ENCODE data around the gene SMG7.

The SMG7 gene

DNA sequence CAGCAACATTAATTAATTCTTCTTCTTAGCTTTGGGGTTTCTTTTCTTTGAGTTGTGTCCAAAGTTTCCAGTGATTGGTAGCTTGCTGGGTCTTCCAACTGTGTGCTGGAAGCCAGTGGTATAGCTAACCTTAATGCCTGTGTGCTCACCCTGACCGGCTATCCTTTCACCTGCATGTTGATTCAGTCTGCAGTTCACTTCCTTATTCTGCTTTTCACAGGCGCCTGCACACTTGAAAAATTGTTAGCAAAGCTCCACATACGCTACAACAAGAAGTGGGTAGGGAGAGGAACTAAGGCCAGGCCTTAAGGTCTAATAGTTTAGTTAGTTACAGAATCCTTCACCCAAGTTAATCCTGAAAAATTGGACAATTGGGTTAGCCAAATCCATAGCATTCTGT lies 82.3 kb downstream of the SMG7 start:
- in situ Hi-C loops (cut with MboI; ENCODE audit: low sequenced_read_pairs), result no loop called here

GRCh38 chr1:183559061-183559460 lies 86.8 kb downstream of the SMG7 start:
- in situ Hi-C loops (cut with MboI; ENCODE audit: low sequenced_read_pairs), result no loop called here

GRCh38 chr1:183562701-183563100 lies 90.4 kb downstream of the SMG7 start:
- in situ Hi-C loops (cut with MboI; ENCODE audit: low sequenced_read_pairs), result no loop called here

DNA sequence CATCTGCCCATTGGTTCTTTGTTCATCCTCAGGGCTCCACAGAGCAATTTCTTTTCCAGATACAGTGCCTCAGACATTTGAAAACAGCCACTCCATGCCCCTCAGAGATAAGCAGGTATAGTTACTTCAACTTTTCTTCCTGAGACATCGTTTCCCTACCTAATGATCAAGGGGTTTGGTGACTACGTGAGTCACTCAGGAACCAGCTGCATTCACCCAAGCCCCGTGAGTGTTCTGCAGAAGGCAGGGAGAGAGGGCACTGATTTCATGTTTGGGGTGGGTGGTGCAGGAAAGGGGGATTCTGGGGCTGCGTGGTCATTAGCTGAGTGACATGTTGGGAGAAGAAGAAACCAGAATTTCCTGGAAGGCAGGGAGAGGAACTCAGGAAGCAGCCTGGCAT lies 93.0 kb downstream of the SMG7 start:
- in situ Hi-C loops (cut with MboI; ENCODE audit: low sequenced_read_pairs), result no loop called here

- in situ Hi-C loops (cut with MboI; ENCODE audit: low sequenced_read_pairs), result no loop called here
Measured at GRCh38 chr1:183566026-183566425, 93.7 kb downstream of the SMG7 start.

DNA sequence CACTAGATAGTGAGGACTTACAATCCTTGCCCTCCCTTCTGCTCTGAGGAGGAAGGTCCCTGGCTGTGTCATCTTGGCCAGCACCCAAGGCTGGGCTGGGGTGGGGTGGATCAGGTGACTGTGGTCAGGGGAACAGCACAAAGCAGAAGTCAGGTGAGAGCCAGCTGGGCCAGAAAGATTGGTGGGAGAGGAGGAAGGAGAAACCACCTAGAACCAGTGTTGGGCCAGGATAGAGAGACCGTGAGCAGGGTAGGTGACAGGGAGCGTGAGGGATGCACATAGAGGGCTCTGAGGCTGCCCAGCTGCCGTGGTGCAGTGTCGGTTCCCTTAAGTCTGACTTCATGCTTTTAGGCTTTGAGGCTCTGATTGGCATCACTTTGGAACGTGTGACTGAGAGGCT lies 95.3 kb downstream of the SMG7 start:
- in situ Hi-C loops (cut with MboI; ENCODE audit: low sequenced_read_pairs), result no loop called here

DNA sequence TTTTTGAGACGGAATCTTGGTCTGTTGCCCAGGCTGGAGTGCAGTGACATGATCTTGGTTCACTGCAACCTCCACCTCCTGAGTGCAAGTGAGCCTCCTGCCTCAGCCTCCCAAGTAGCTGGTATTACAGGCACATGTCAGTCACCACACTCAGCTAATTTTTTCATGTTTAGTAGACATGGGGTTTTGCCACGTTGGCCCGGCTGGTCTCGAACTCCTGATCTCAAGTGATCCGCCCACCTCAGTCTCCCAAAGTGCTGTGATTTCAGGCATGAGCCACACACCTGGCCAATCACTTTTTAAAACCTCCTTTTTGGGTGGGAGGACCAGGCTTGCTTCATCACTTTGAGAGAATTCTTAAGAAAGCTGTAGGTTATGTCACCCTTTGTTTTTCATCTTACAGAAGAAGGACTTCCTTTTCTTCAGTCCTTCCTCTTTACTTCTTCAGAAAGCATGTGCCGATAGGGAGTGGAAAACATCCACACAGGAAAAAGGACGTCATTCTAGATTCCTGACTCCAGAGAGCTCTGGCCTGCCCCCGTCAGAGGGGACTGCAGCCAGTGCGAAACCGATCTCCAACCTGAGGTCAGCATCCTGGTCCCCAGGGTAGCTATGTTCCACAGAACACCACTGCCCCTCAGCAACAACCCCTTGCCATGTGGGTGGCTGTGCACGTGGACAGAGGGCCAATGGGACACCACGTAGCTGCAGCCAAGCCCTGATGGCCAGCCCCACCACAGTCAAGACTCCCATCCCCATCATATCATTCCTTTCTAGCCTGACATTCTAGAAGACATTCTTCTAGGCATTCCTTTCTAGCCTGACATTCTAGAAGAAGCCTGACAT lies 96.1 kb downstream of the SMG7 start:
- in situ Hi-C loops (cut with MboI; ENCODE audit: low sequenced_read_pairs), result no loop called here

DNA sequence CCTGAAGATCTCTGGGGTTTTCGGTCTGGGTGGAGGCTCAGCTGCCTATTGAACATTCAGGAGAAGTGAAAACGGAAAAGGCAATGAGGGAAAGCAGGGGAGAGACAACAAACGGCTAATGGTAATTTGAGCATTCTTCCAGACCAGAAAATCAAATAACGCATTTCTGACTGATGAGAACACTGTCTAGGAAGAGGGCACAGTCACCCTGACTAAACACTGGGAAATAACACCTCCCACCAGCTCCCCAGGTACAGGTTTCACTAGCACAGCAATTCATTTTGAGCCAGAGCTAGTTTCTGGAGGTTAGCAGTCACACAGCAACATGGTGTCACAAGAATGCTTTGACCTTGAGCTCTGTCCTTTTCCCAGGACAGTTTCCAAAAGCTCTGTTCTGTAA lies 96.8 kb downstream of the SMG7 start:
- in situ Hi-C loops (cut with MboI; ENCODE audit: low sequenced_read_pairs), result no loop called here

- in situ Hi-C loops (cut with MboI; ENCODE audit: low sequenced_read_pairs), result no loop called here
Measured at GRCh38 chr1:183569801-183570200, 97.5 kb downstream of the SMG7 start.

DNA sequence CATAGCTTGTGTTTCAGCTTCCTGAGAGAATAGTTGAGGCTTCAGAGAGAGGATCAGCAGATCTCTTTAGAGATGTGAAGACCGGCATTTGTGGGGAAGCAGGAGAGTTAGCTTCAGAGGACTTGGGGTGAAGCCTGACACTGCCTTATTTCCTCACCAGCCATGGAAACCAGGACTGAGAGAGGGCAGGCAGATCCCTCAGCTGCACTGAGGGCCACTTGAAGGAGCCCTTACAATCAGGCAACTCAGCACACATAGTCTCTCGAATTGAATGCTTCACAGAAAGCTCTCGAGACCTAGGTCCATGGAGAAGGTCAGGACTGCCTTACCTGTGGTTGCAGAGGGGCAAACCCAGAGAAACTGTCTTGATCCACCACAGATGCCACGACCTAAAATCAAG lies 98.2 kb downstream of the SMG7 start:
- in situ Hi-C loops (cut with MboI; ENCODE audit: low sequenced_read_pairs), result no loop called here

DNA sequence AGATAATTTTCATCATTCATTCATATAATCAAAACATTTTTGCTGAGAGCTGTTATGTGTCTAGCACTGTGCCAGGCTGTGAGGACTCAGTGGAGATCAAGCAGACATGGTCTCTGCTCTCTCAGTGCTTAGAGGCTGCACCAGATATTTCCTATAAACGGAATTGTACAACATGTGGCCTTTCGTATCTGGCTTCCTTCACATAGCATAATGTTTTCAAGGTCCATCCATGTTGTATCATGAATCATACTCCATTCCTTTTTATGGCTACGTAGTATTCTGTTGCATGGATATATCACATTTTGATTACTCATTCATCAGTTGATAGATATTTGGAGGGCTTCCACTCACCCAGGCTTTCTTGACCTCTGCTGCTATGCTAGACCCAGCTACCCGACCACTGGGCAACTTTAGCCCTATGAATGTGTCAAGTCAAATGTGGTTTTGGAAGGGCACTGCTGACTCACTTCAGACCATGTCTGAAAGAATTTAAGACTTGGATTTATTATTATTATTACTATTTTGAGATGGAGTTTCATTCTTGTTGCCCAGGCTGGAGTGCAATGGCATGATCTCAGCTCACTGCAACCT lies 99.5 kb downstream of the SMG7 start:
- in situ Hi-C loops (cut with MboI; ENCODE audit: low sequenced_read_pairs), result no loop called here

GRCh38 chr1:183572721-183573120 lies 100.4 kb downstream of the SMG7 start:
- in situ Hi-C loops (cut with MboI; ENCODE audit: low sequenced_read_pairs), result no loop called here

DNA sequence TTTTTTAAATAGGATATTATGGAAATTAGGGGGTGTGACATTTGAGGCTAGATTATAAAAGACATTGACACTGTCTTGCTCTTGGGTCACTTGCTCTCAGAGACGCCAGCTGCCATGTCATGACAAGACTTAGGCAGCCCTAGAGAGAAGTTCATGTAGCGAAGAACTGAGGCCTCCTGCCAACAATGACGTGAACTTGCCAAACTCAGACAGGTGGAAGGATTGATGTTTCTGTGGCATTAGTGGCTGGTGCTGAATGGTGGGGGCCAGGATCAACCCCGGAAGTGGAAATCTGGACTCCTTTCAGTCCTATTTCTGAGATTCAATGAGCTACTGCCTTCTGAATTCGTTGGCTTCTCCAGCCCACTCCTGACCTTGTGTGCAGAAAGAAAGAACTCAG lies 103.3 kb downstream of the SMG7 start:
- in situ Hi-C loops (cut with MboI; ENCODE audit: low sequenced_read_pairs), result no loop called here

DNA sequence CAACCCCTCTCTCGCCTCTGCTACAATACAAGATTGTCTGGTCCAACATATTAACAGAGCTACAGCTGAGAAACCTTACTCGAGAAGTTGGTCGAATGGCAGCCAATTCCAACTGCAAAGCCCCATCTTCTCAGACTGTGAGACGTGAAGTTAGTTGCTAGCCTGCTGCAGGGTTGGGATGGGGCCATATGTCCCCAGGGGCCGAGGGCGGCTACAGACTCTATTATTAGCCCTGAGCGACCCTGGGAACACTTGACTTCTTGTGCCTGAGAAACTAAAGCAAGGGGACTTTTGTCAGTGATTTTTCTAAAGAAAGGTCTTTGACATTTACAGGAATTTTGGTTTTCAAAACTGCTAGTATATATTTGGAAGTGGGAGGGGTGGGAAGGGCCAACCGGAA lies 104.2 kb downstream of the SMG7 start:
- in situ Hi-C loops (cut with MboI; ENCODE audit: low sequenced_read_pairs), result no loop called here

DNA sequence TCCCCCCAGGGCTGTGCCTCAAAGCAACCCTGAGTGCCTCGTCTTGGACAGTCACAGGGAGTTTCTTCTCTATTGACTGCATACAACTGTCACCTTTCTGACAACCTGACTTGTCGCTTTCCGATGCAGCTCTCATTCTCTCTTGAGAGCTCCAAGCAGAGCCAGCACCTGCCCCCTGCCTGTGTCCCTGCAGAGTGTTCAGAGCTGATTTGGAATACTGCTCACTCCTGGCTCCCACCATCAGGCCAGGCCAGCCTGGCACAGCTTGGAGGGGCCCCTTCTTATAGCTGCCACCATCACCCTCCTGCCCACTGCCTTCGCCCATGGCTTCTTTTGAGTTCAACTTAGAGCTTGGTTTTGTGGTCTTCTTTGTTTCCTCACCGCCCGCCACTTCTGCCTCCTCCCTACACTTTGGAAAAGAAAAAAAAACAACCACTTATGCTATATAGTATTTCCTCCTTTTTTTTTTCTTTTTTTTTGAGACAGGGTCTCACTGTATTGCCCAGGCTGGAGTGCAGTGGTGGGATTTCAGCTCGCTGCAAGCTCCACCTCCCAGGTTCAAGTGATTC lies 105.7 kb downstream of the SMG7 start:
- in situ Hi-C loops (cut with MboI; ENCODE audit: low sequenced_read_pairs), result no loop called here

DNA sequence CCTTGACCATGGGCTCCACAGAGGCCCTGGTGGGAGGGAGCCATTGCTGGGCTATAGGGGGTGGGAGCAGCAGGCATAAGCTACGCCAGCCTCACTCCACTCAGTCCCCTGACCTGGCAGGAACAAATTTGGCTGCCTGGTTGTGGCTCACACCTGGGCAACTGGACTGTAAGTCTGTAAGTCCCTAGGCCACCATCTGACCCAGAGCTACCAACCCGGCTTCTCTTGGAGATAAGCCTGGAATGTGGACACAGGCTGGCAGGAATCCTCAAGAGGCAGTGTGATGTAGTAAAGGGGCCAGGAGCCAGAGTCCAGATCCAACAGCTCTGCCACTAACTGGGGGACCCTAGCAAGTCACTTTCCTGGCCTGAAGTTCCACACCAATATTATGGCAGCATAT lies 106.6 kb downstream of the SMG7 start:
- in situ Hi-C loops (cut with MboI; ENCODE audit: low sequenced_read_pairs), result no loop called here

- in situ Hi-C loops (cut with MboI; ENCODE audit: low sequenced_read_pairs), result no loop called here
Measured at GRCh38 chr1:183580281-183580682, 108.0 kb downstream of the SMG7 start.

- in situ Hi-C loops (cut with MboI; ENCODE audit: low sequenced_read_pairs), result no loop called here
Measured at GRCh38 chr1:183582021-183582713, 109.9 kb downstream of the SMG7 start.

GRCh38 chr1:183583466-183583865 lies 111.2 kb downstream of the SMG7 start:
- in situ Hi-C loops (cut with MboI; ENCODE audit: low sequenced_read_pairs), result no loop called here

- in situ Hi-C loops (cut with MboI; ENCODE audit: low sequenced_read_pairs), result no loop called here
Measured at GRCh38 chr1:183584147-183584546, 111.8 kb downstream of the SMG7 start.

GRCh38 chr1:183585038-183585437 lies 112.7 kb downstream of the SMG7 start:
- in situ Hi-C loops (cut with MboI; ENCODE audit: low sequenced_read_pairs), result no loop called here

- in situ Hi-C loops (cut with MboI; ENCODE audit: low sequenced_read_pairs), result no loop called here
Measured at GRCh38 chr1:183586455-183586854, 114.2 kb downstream of the SMG7 start.

Measured in hTERT RPE-1 (cell line).